DND-41 (cell line): ENCODE results near the gene HS3ST3B1.

ENCODE experiments used
- CTCF ChIP-seq: IDR thresholded peaks from 2 replicates; pipeline ENCODE4 v1.5.1; 2012; ENCODE audit warnings: borderline replicate concordance, low read length, moderate library complexity, mild to moderate bottlenecking; ENCODE audit not compliant: poor library complexity, severe bottlenecking; ENCODE audit errors: extremely low read depth
- EZH2 ChIP-seq: IDR thresholded peaks from 3 replicates; pipeline ENCODE4 v1.6.1; 2012; ENCODE audit warnings: borderline replicate concordance, low read depth, mild to moderate bottlenecking, moderate library complexity, low read length, inconsistent platforms; ENCODE audit not compliant: severe bottlenecking

- TF ChIP-seq CTCF (no peak), EZH2 (no peak)
These were observed 73.4 kb downstream of the HS3ST3B1 start for GRCh38 chr17:14374268-14374667.
